Lung (tissue), 12 donors: ENCODE data around the gene GPX4. TPM values are rescaled to one million over a fixed set of nuclear protein-coding genes. Genes with fewer than 3 reads are reported as not detected.

Source experiments
- ATAC-seq: fragments of 200-7000 bp; cut with Tn5 transposase; one replicate; pipeline ENCODE4 v1.9.1; 2020; ENCODE audit warnings: moderate number of reproducible peaks; ENCODE audit not compliant: insufficient read depth, low FRiP score
- DNase-seq, 3 donors: peaks; one replicate each; pipeline ENCODE4 v3.0.0-alpha.2; 2013 to 2017
- H3K27ac ChIP-seq, 2 donors: one replicate each; pipeline ENCODE4 v1.5.1; 2013; ENCODE audit warnings: mild to moderate bottlenecking in 2 of 2, moderate library complexity in 2 of 2, control low read depth in 1 of 2, inconsistent platforms in 1 of 2, low read depth in 1 of 2, low read length in 1 of 2
- H3K27me3 ChIP-seq, 3 donors: one replicate each; pipeline ENCODE4 v1.5.1; 2013; ENCODE audit warnings: low read length in 2 of 3; ENCODE audit not compliant: control insufficient read depth in 3 of 3, insufficient read depth in 3 of 3
- H3K36me3 ChIP-seq, 4 donors: one replicate each; pipeline ENCODE4 v1.5.1; 2013; ENCODE audit warnings: low read length in 4 of 4, mild to moderate bottlenecking in 1 of 4, moderate library complexity in 1 of 4; ENCODE audit not compliant: control insufficient read depth in 4 of 4, insufficient read depth in 4 of 4
- H3K4me1 ChIP-seq, 5 donors: one replicate each; pipeline ENCODE4 v1.5.1; 2013; ENCODE audit warnings: low read length in 5 of 5, mild to moderate bottlenecking in 2 of 5, moderate library complexity in 1 of 5; ENCODE audit not compliant: control insufficient read depth in 5 of 5, insufficient read depth in 5 of 5
- H3K4me3 ChIP-seq: one replicate; pipeline ENCODE4 v1.5.1; 2013; ENCODE audit warnings: mild to moderate bottlenecking, control low read depth, moderate library complexity
- H3K9ac ChIP-seq, 2 donors: one replicate each; pipeline ENCODE4 v1.5.1; 2013; ENCODE audit warnings: low read length in 2 of 2, control low read depth in 1 of 2; ENCODE audit not compliant: insufficient read depth in 1 of 2
- H3K9me3 ChIP-seq, 4 donors: one replicate each; pipeline ENCODE4 v1.5.1; 2013; ENCODE audit warnings: low read length in 3 of 4, mild to moderate bottlenecking in 1 of 4, moderate library complexity in 1 of 4; ENCODE audit not compliant: control insufficient read depth in 4 of 4, insufficient read depth in 3 of 4
- WGBS, 2 donors: extraction: QIAGEN DNeasy Blood & Tissue Kit; methylation state at CpG; one replicate each; pipeline ENCODE4 v1.1.7; 2013; 5-methylcytosine and 5-hydroxymethylcytosine counted together
- polyA plus RNA-seq, 2 donors: library from polyadenylated mRNA; stranded (reverse); fragments of 200-250 nt; gene quantifications; one replicate each; pipeline ENCODE4 v1.2.1, GENCODE V29; 2013
- total RNA-seq, 2 donors: library from RNA; depleted of rRNA in 1 of 2; stranded (reverse); fragments of >200 nt in 1 of 2; gene quantifications; one replicate each; pipeline ENCODE4 v1.2.1, GENCODE V29; 2014 to 2021
- TF ChIP-seq, protein P1 (sequence below): IDR thresholded peaks from 2 replicates; pipeline ENCODE4 v1.5.1; 2012; ENCODE audit warnings: mild to moderate bottlenecking; ENCODE audit errors: control extremely low read depth, extremely low read depth
- donor health status: control.
- donor health status: control.
- donor health status: Bipolar disorder and iron deficiency.
- donor health status: healthy.
- donor health status: DM: yes; HTN: yes; CAD: no.

Gene GPX4
- total and polyA plus RNA-seq, 4 donors, result 91.6 to 1,031 (median 466) TPM

DNA sequence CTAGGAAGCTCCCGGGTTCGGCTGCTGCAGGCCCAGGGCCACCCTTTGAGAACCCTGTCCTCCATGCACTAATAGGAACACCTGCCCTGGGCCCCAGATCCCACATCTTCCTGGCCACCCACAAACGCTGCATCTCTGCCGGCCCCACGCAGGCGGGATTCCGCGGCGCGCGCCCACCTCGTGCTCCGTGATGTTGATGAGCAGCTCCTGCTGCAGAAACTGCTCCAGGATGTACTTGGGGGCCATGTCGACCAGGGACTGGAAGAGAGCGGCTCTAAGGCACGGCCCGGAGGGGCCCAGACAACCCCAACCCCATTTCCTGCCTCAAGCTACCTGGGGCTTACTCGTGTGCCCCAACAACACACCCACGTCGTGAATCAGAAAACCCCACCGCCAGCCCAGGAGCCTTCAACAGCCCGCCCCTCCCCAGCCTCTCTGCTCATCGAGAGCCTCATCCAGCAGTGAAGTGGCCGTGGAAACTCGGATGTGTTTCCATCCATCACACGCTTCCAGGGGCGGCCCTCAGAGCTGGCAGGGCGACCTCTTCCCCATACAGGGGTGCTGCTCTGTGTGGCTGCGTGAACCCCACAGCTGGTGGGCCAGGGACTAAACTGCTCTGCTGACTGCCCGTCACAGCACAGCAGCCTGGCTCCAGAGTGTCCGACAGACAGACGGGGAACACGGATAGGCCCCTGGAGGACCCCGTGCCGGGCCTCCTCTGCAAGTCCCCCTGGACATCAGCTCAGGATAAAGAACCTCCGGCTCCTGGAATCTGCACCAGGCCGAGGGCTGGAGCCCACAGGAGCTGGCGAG, 12.9 kb upstream of the GPX4 start:
- H3K4me1 ChIP-seq, result peaks cover 4 to 17% (median 7%) of the 10 kb centered on the region in 5 donors
- ATAC-seq (no peak), DNase-seq (no peak)
- no peaks in the 10 kb centered on the region for H3K27me3 ChIP-seq
- no peak overlapping the region for H3K4me3 ChIP-seq
- WGBS, 2 donors, result 93 to 96% methylated on average over 38 of the region's 38 CpGs
- no peak overlapping the region for H3K27ac ChIP-seq
- no peak overlapping the region for H3K9ac ChIP-seq
- TF ChIP-seq, protein P1, sequence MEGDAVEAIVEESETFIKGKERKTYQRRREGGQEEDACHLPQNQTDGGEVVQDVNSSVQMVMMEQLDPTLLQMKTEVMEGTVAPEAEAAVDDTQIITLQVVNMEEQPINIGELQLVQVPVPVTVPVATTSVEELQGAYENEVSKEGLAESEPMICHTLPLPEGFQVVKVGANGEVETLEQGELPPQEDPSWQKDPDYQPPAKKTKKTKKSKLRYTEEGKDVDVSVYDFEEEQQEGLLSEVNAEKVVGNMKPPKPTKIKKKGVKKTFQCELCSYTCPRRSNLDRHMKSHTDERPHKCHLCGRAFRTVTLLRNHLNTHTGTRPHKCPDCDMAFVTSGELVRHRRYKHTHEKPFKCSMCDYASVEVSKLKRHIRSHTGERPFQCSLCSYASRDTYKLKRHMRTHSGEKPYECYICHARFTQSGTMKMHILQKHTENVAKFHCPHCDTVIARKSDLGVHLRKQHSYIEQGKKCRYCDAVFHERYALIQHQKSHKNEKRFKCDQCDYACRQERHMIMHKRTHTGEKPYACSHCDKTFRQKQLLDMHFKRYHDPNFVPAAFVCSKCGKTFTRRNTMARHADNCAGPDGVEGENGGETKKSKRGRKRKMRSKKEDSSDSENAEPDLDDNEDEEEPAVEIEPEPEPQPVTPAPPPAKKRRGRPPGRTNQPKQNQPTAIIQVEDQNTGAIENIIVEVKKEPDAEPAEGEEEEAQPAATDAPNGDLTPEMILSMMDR, result no peak
- H3K36me3 ChIP-seq, result peaks cover 0 to 63% (median 5%) of the 10 kb centered on the region in 4 donors
- H3K9me3 ChIP-seq, result no peaks in the 10 kb centered on the region

DNA sequence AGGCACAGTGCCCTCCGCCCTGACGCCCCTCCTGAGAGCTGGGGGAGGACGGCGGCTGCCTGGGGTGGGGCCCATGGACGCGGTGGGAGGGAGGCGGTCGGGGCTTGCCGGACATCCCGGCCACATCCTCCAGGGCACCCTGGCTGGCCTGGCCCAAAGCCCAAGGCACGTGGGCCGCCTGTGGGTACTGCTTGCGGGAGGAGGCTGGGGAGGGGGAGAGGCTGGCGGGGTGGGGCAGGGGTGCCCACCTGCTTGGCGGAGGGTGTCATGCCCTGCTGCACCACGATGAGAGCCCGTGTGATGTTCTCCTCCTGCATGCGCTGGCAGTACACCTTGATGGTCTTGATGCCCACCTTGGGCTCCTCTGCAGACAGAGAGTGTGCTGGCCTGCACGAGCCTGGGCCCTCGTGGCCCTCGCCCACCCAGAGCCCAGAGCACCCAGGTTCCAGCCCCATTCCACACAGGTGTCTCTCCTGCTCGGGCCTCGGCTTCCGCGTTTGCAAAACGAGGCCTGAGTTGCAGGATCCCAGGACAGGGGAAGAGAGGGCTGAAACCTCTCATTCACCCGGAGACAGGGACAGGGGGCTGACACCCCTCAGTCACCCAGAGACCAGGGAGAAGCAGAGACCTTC, 12.1 kb upstream of the GPX4 start:
- Histone ChIP-seq H3K9ac (no peak overlapping the region), H3K27ac (no peak overlapping the region), H3K4me3 (no peak overlapping the region), H3K36me3 (peaks cover 0 to 56% (median 5%) of the 10 kb centered on the region in 4 donors), H3K4me1 (peaks cover 4 to 17% (median 7%) of the 10 kb centered on the region in 5 donors), H3K27me3 (no peaks in the 10 kb centered on the region), H3K9me3 (no peaks in the 10 kb centered on the region)
- ATAC-seq (no peak), DNase-seq (no peak)
- 88 to 91% methylated on average over 27 of the region's 27 CpGs for WGBS, 2 donors
- TF ChIP-seq, protein P1, result no peak

DNA sequence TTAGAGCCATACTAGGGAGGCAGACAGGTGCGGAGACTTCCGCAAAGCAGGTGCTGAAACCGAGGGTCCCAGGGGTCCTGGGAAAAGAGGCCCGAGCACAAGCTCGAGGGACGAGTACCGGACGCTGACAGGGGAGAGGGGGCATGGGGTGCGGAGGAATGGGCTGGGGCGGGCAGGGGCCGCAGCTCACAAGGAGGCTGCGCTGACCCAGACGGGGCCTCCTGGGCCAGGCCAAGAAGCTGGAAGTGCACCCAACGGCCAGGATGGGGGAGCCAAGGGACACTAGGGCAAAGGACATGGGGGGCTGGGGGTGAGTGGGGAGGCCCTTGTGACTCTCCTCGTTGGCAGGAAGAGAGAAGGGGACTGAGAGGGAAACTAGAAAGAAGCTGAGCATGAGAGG, 10.5 kb upstream of the GPX4 start:
- DNase-seq, result no peak
- H3K36me3 ChIP-seq, result peaks cover 0 to 43% (median 5%) of the 10 kb centered on the region in 4 donors
- WGBS, 2 donors, result 88 to 93% methylated on average over 14 to 15 of the region's 15 CpGs

More for the DNA sequence above, 10.5 kb upstream of the GPX4 start:
- TF ChIP-seq, protein P1, result no peak
- Histone ChIP-seq H3K4me1 (peaks cover 4 to 17% (median 9%) of the 10 kb centered on the region in 5 donors), H3K4me3 (no peak overlapping the region), H3K9me3 (no peaks in the 10 kb centered on the region), H3K27me3 (no peaks in the 10 kb centered on the region), H3K9ac (no peak overlapping the region), H3K27ac (no peak overlapping the region)
- ATAC-seq, result no peak
